Uterus (tissue), 2 donors: ENCODE data around the gene PXDC1.

Source experiments
- CTCF ChIP-seq, 4 experiments: fragments of 200-600 bp in 2 of 4; fragments of 450-650 bp in 2 of 4; sonication (generic) in 2 of 4; IDR thresholded peaks; one replicate each; pipeline ENCODE4 v1.5.1; 2016 to 2019; ENCODE audit warnings: antibody characterized with exemption in 4 of 4, mild to moderate bottlenecking in 2 of 4, moderate library complexity in 1 of 4
- POLR2A ChIP-seq, 2 donors: fragments of 450-650 bp; IDR thresholded peaks; one replicate each; pipeline ENCODE4 v1.6.1; 2016; ENCODE audit warnings: antibody characterized with exemption in 2 of 2, mild to moderate bottlenecking in 1 of 2, moderate library complexity in 1 of 2

GRCh38 chr6:3762852-3763251, 11.3 kb upstream of the PXDC1 start:
- TF ChIP-seq CTCF (IDR thresholded peaks at IDR 0.05) (no peak), POLR2A (IDR thresholded peaks at IDR 0.05) (no peak)
